ENCODE measurements around the gene RPS13. TPM values are rescaled to one million over a fixed set of nuclear protein-coding genes. Genes with fewer than 3 reads are reported as not detected.
A peak's percentile ranks its signal among the peaks of the same experiment; 100 is the strongest.

Gene RPS13
- total RNA-seq = 867 TPM

GRCh38 chr11:17077520-17078401, at the start of gene RPS13:
RPS13 (minus strand) TSS chr11:17077667; CDS start chr11:17077641, 26 bp downstream.

Small RNA genes lying within 50 kb of the gene (small RNA-seq; reads per million reads assigned to genes)
- not detected for gene RNU6-593P (ENCODE audit: low replicate concordance)
- gene SNORD14A (ENCODE audit: low replicate concordance) = 11.5 reads per million, percentile 95 among the genes with 10 or more reads in this experiment
- gene SNORD14B (ENCODE audit: low replicate concordance) = not detected

Other genes with a start within 250 kb of the RPS13 start
- 38.4 TPM for gene PLEKHA7, start 63.3 kb downstream of the RPS13 start, total RNA-seq
- 60.8 TPM for gene PIK3C2A, start 130.3 kb upstream of the RPS13 start, total RNA-seq
- gene NUCB2, start 199.1 kb upstream of the RPS13 start, total RNA-seq = 25.5 TPM